HG03520 (cell line): ENCODE results near the gene PIGL.

ENCODE experiments used
- ATAC-seq: cut with Tn5 transposase; IDR thresholded peaks from one replicate; pipeline ENCODE4 v1.9.1; 2021; ENCODE audit warnings: mild to moderate bottlenecking, moderate library complexity; ENCODE audit not compliant: unreplicated experiment

PIGL gene

GRCh38 chr17:16352303-16352666, 135.3 kb downstream of the PIGL start:
- no peak for ATAC-seq

- peak; percentile 42 for ATAC-seq
Measured at GRCh38 chr17:16352667-16353316, 135.8 kb downstream of the PIGL start.

GRCh38 chr17:16353317-16354174, 136.5 kb downstream of the PIGL start, which contains the start of gene CENPV:
CENPV (minus strand) TSS chr17:16353469; CDS start chr17:16353436, 33 bp downstream.
- peak; percentile 54 for ATAC-seq

GRCh38 chr17:16354585-16354984, 137.6 kb downstream of the PIGL start:
- ATAC-seq, result no peak

GRCh38 chr17:16358394-16358793, 141.4 kb downstream of the PIGL start:
- ATAC-seq, result no peak

GRCh38 chr17:16361874-16362273, 144.9 kb downstream of the PIGL start:
- ATAC-seq, result no peak

GRCh38 chr17:16363749-16364536, 146.9 kb downstream of the PIGL start:
- ATAC-seq, result peak; percentile 74

GRCh38 chr17:16364625-16365024, 147.6 kb downstream of the PIGL start:
- ATAC-seq, result no peak

- no peak for ATAC-seq
Measured at GRCh38 chr17:16371742-16372141, 154.7 kb downstream of the PIGL start.

- ATAC-seq, result no peak
Measured at GRCh38 chr17:16374146-16374938, 157.3 kb downstream of the PIGL start.
